Stimulated activated CD8-positive, alpha-beta memory T cell treated with anti-CD3 and anti-CD28 coated beads, Interleukin-15, amount 100 ng/mL, for 24 hours (primary cell): ENCODE data around the gene TRIOBP.
A peak's percentile ranks its signal among the peaks of the same experiment; 100 is the strongest.

ENCODE experiments used
- DNase-seq: peaks from one replicate; pipeline ENCODE4 v3.0.0-alpha.2; 2020; ENCODE audit warnings: low read depth

TRIOBP gene

GRCh38 chr22:37664249-37665101, 32.4 kb upstream of the TRIOBP start:
- no peak for DNase-seq

- DNase-seq: no peak
These were observed 31.4 kb upstream of the TRIOBP start for GRCh38 chr22:37665487-37665886.

GRCh38 chr22:37669586-37669985, 27.3 kb upstream of the TRIOBP start:
- DNase-seq: no peak

GRCh38 chr22:37672206-37672919, 24.5 kb upstream of the TRIOBP start:
- no peak for DNase-seq

GRCh38 chr22:37672920-37673455, 23.9 kb upstream of the TRIOBP start:
- no peak for DNase-seq

- DNase-seq: no peak
These were observed 22.6 kb upstream of the TRIOBP start for GRCh38 chr22:37674248-37674647.

GRCh38 chr22:37674951-37675929, 21.6 kb upstream of the TRIOBP start, which contains the start of gene LGALS1:
Gene LGALS1 (plus strand): TSS chr22:37675636. CDS start chr22:37675703, 67 bp downstream.
- DNase-seq: no peak

GRCh38 chr22:37675930-37676735, 20.7 kb upstream of the TRIOBP start:
- no peak for DNase-seq

- peak; percentile 77 for DNase-seq
These were observed 19.9 kb upstream of the TRIOBP start for GRCh38 chr22:37676736-37677492.

GRCh38 chr22:37677493-37677974, 19.3 kb upstream of the TRIOBP start:
- no peak for DNase-seq

GRCh38 chr22:37678372-37678771, 18.5 kb upstream of the TRIOBP start:
- no peak for DNase-seq

- DNase-seq: no peak
These were observed 17.2 kb upstream of the TRIOBP start for GRCh38 chr22:37679670-37680069.

GRCh38 chr22:37680191-37680851, 16.5 kb upstream of the TRIOBP start:
- no peak for DNase-seq

GRCh38 chr22:37681001-37681424, 15.8 kb upstream of the TRIOBP start:
- no peak for DNase-seq

- DNase-seq: no peak
These were observed 15.2 kb upstream of the TRIOBP start for GRCh38 chr22:37681556-37682049.

- DNase-seq: no peak
These were observed 11.8 kb upstream of the TRIOBP start for GRCh38 chr22:37684803-37685615.

- DNase-seq: peak; percentile 36
These were observed 10.6 kb upstream of the TRIOBP start, which contains the start of gene NOL12 for GRCh38 chr22:37686002-37686982. Gene NOL12 (plus strand): TSS chr22:37686343. CDS start chr22:37686393, 50 bp downstream.
